ENCODE results near the gene ATP8A2.

DNA sequence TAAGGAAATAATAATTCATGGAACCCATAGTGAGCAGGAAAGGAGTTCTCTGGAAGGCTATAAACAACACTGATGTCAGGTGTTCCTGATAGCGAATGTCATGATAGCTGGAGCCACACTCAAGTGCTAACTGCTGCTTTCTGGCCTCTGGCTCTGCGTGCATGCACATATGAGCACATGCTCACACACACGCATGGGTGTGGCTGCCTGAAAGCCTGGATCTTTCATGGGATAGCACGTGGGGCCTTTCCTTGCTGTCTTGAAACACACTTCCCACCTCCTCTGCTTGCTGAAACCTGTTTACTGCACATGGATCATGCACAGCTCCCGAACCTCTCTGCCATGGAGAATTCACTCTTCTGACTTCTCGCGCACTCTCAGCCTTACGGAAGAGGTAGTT, 207.4 kb downstream of the ATP8A2 start:
- TF ChIP-seq RAD21 (IDR thresholded peaks at IDR 0.05), result no peak
- no peak for TF ChIP-seq TAF1 (conservative IDR thresholded peaks at IDR 0.05)
- TF ChIP-seq, protein P1, sequence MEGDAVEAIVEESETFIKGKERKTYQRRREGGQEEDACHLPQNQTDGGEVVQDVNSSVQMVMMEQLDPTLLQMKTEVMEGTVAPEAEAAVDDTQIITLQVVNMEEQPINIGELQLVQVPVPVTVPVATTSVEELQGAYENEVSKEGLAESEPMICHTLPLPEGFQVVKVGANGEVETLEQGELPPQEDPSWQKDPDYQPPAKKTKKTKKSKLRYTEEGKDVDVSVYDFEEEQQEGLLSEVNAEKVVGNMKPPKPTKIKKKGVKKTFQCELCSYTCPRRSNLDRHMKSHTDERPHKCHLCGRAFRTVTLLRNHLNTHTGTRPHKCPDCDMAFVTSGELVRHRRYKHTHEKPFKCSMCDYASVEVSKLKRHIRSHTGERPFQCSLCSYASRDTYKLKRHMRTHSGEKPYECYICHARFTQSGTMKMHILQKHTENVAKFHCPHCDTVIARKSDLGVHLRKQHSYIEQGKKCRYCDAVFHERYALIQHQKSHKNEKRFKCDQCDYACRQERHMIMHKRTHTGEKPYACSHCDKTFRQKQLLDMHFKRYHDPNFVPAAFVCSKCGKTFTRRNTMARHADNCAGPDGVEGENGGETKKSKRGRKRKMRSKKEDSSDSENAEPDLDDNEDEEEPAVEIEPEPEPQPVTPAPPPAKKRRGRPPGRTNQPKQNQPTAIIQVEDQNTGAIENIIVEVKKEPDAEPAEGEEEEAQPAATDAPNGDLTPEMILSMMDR (IDR thresholded peaks at IDR 0.05; ENCODE audit: low read depth, low read length, missing input control), result no peak
- TF ChIP-seq YY1 (IDR thresholded peaks at IDR 0.05), result no peak
- TF ChIP-seq GABPA (IDR thresholded peaks at IDR 0.05 in 1 of 2, conservative IDR thresholded peaks at IDR 0.05 in 1 of 2), result no peak
- no peak for TF ChIP-seq SP1 (IDR thresholded peaks at IDR 0.05)
- no peak for TF ChIP-seq NR2F2 (IDR thresholded peaks at IDR 0.05)
- TF ChIP-seq JUND (IDR thresholded peaks at IDR 0.05), result no peak
- TF ChIP-seq, protein P2, sequence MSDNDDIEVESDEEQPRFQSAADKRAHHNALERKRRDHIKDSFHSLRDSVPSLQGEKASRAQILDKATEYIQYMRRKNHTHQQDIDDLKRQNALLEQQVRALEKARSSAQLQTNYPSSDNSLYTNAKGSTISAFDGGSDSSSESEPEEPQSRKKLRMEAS (IDR thresholded peaks at IDR 0.05), result no peak
- TF ChIP-seq, protein P3, sequence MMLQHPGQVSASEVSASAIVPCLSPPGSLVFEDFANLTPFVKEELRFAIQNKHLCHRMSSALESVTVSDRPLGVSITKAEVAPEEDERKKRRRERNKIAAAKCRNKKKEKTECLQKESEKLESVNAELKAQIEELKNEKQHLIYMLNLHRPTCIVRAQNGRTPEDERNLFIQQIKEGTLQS (IDR thresholded peaks at IDR 0.05), result no peak
- TF ChIP-seq, protein P4, sequence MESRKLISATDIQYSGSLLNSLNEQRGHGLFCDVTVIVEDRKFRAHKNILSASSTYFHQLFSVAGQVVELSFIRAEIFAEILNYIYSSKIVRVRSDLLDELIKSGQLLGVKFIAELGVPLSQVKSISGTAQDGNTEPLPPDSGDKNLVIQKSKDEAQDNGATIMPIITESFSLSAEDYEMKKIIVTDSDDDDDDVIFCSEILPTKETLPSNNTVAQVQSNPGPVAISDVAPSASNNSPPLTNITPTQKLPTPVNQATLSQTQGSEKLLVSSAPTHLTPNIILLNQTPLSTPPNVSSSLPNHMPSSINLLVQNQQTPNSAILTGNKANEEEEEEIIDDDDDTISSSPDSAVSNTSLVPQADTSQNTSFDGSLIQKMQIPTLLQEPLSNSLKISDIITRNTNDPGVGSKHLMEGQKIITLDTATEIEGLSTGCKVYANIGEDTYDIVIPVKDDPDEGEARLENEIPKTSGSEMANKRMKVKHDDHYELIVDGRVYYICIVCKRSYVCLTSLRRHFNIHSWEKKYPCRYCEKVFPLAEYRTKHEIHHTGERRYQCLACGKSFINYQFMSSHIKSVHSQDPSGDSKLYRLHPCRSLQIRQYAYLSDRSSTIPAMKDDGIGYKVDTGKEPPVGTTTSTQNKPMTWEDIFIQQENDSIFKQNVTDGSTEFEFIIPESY (IDR thresholded peaks at IDR 0.05), result no peak
- TF ChIP-seq REST (IDR thresholded peaks at IDR 0.05), result no peak

Data from liver (tissue), 3 donors.